Activated T-cell treated with anti-CD3 and anti-CD28 coated beads, Interleukin-2, amount 50 U/mL, for 48 hours (primary cell): ENCODE results near the gene FLYWCH1.

Experiments used
- DNase-seq, 2 experiments: peaks; one replicate each; pipeline ENCODE4 v3.0.0-alpha.2; 2020

Gene FLYWCH1

DNA sequence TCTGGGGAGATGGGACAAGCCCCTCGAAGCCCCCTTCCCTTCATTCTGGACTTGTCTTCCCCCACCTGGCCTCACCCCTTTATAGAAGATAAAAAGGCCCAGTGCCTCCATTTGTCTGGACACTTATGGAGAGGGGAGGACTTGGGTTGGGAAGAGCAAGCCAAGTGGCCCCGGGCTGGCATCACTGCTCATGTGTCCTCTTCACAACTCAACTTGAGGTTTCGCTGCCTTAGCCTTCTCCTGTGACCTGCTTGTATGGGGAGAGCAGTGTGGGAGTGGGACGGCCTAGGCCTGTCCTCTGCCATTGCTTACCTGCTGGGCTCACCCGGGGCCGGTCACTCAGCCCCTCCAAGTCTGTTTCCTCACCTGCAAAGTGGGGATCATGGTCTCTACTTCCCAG is 58.8 kb downstream of the FLYWCH1 start:
- no peak for DNase-seq

GRCh38 chr16:2971134-2971984 is 59.6 kb downstream of the FLYWCH1 start:
- peak in 1 of 2 experiments; percentile 36 for DNase-seq

- peak in 1 of 2 experiments; percentile 32 for DNase-seq
These were observed 60.5 kb downstream of the FLYWCH1 start for GRCh38 chr16:2971985-2972784.

DNA sequence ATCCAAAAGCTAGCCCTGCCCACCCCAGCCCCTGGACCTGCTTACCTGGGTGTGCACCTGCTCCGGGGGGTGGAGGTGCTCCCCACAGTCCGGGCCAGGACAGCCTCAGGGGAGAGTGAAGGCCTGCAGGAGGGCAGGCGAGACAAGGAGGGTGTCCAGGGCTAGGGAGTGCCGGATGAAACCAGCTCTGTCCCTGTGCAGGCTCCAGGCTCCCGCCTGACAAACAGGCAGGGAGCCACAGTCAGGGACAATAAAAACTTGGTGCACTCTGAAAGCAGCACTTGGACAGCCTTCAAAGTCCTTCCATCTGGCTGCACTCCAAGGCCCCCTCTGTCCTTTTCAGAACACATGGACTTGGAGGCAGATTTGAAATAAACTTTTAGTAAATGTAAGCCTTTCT is 61.4 kb downstream of the FLYWCH1 start:
- DNase-seq: no peak

DNA sequence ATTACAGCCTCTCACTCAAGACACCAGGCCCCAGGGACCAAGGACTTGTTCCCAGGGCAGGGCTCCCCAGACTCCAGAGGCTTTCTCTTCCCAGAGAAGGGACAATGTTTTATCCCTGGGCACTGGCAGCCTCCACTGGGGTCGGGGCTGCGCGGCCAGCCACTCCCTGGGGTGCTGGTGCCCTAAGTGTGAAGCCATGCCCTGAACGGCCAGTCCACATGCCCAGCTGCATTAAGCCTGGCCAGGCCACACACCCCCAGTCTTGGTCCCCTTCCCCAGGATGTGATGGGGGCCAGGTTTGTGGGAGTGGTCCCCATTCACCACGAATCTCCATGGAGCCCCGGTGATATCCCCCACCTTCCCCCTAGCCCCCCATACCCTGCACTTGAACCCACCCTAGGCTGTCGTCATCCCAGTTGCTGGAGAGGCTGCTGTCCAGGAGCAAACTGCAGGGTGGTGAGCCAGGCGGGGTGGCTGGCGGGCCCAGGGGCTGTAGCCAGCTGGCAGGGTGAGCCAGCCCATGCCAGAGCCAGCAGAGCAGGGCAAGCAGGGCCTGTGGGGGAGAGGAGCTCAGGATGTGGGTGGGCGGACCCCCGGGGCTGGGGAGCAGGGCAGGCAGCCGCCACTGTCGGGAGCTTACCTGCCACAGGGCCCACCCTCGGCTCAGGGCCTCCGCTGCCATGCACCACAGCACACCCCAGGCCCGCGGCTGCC is 62.0 kb downstream of the FLYWCH1 start:
- no peak for DNase-seq

DNA sequence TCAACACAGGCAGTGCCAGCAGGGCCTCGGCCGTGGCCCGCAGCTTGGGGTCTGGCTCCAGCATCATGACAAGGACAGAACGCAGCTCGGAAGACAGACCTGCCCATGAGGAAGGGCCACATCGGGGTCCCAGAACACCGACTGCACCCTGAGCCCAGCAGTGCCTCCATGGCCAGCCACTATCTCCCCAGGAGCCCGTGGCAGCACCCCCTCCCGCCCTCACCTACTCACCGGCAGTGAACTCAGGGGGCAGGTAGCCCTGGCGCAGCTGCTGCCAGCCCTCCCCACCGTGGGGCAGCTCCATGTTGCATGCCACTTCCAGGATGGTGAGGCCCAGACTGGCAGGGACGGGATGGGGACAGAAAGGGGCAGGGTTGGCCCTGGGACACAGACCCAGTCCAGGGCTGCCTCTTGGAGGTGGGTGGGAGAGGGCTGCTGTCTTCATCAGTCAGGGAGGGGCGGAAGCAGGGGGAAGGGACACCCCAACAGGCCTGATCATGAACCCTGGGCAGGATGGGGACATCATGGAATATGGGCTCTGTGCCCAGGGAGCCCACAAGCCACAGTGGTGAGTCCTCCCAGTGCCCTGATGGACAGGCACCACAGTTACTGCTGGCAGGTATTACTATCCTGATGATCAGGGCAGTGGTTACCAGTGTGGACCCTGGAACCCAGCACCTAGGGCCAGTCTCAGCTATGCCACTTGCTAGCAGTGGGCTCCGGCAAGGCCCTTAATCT is 62.8 kb downstream of the FLYWCH1 start:
- no peak for DNase-seq

GRCh38 chr16:2975161-2975795 is 63.5 kb downstream of the FLYWCH1 start:
- DNase-seq: no peak

DNA sequence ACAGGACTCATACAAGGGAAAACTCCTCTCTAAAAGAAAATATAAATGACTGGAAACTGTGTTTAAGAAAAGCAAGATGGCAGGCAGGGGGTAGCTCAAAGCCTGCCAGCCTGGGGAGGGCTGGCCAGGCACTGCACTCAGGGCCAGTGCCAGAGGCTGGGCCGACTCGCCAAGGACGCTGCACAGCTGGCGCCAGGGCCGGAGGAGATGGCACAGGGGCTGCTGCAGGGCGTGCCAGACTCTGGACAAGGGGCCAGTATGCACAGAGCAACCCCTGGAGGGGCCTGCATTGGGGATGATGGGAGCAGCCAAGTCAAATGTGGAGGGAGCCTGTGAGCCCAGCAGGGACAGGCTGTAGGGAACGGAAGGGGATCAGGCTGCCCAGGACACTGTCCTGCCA is 64.5 kb downstream of the FLYWCH1 start:
- no peak for DNase-seq

DNA sequence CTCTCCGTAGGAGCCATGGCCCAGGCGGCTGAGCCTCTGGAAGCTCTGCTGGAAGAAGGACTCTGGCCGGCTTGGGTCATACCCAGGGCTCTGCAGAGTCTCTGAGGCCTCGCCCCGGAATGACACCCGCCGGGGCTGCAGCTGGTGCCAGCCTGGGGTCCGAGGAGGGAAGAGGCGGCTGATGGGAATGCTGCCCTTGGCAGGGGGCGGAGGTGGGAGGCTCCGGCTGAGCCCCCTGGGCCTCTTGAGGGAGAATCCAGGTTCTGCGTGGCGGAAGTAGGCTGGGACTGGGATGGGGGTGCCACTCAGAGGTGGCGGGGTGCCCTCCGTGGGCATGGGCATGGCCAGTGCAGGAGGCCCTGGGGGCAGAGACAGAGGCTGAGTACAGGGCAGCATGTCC is 64.9 kb downstream of the FLYWCH1 start:
- DNase-seq: no peak

DNA sequence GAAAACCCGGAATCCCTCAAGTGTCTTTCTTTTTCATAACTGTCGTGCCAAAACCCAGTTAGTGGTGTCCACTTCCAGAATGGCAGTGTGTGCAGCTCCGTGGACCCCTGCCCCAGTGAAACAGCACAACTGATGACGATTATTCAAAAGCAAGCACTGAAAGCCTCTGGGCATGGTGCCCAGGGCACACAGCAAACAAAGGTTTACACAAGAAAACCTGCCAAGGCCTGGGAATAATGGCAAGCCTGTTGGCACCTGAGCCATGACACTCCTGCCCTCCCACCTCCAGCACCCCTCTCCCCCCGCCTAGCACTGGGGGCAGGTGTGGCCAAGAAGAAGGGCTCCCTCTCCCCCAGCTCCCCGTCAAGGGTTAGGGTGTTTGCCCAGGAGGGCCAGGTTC is 65.7 kb downstream of the FLYWCH1 start:
- DNase-seq: no peak

DNA sequence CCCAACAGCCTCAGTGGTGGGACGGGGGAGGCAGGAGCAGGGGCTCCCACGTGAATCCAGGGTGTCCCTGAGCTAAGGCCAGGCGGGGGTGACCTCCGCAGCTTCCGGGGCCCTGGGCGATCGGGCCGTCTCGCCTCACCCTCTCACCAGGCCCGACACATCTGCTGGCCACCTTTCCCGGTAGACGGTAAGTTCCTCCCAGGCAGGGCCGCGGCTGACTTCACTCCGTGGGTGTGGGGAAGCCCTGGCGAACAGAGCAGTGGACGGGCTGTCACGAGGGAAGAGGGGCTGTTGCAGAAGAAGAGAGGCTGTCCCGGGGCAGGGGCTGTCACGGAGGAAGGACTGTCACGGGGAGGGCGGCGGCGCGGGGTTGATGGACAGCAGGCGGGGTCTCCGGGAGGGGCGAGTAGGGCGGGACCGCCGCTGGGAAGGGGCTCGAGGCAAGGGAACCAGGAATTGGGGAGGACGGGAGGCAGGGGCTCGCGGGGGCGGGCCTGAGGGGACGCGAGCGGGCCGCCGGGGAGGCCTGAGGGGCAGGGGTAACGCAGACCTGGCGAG is 68.0 kb downstream of the FLYWCH1 start:
- peak; percentile 60 to 62 for DNase-seq

DNA sequence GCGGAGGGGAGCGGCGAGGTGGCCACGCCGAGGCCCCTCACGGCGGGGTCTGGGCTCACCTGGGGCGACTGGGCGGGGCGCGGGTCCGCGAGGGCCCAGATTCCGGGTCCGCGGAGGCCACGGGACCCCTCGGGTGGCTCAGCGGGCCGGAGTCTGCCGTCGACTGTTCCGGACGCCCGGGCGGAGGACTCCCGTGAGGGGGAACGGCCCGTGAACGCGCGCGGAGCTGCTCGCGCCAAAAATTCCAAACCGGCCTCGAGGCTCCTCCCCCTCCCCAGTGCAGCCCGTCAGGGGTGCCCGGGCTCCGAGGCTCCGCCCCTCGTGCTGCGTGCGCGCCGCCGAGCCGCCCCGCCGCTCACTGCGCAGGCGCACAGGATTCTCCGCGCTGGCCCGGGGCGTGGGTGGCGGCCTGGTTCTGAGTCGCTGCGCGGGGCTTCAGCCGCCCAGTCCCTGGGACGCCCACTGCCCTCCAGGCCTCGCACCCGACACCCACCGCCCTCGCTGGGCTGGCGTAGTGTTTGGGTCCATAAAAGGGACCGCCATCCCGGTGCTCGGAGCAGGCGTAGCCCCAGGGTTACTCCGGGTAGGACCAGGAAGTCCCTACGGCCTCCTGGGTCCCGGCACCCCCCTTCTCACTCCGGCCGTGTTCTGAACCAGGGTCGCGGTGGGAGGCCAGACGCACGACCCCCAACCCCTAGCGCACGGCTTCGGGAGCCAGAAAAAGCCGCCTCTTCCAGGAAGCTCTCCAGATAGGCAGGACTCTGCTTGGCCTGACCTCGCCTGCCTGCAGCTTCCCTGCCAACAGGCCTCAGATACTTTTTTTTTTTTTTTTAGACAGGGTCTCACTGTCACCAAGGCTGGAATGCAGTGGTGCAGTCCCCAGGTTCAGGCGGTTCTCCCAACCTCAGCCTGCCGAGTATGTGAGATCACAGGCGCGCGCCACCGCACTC is 68.8 kb downstream of the FLYWCH1 start, which contains the start of gene PKMYT1:
TSS of gene PKMYT1 (minus strand) at position 220 of the 950 bp plus-strand sequence. CDS start 789 bp downstream, outside the sequence.
- peak; percentile 96 to 99 for DNase-seq

DNA sequence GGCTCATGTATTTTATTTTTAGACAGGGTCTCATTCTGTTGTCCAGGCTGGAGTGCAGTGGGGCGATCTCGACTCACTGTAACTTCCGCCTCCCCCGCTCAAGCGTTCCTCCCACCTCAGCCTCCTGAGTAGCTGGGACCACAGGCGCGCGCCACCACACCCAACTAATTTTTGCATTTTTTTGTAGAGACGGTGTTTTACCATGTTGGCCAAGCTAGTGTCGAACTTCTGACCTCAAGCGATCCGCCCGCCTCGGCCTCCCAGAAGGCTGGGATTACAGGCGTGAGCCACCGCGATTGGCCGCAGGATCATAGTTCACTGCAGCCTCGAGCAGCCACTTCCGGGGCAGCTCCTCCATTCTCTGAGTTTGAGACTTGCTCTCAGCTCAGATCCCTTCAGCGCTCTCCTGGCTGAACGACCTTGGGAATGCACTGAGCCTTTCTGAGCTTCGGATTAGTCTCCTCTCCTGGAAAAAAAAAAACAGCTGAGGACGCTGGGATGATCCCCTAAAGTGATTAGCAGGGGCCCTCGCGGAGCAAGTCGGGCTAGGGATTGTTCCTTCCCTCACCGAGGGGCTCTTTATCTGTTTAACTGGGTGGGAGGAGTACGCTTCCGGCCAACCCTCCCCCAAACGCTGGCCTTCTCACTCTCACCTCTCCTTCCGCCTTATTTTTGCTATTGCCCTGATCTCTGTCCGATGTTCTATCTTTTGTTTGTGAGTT is 69.6 kb downstream of the FLYWCH1 start:
- DNase-seq: no peak

- DNase-seq: no peak
These were observed 70.1 kb downstream of the FLYWCH1 start for GRCh38 chr16:2981899-2982250.

DNA sequence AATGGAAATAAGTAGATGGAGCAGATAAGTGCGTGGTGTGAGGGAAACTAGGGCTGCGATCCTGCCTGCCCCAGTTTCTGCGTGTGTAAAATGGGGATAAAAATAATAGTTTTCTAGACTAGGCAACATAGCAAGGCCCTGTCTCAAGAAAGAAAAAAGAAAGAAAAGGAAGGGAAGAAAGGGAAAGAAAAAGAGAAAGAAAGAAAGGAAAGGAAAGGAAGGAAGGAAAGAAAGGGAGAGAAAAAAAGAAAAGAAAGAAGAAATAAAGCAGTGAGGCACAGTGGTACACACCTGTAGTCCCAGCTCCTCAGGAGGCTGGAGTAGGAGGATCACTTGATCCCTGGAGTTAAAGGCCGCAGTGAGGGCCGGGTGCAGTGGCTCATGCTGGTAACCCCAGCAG is 70.7 kb downstream of the FLYWCH1 start:
- DNase-seq: no peak

DNA sequence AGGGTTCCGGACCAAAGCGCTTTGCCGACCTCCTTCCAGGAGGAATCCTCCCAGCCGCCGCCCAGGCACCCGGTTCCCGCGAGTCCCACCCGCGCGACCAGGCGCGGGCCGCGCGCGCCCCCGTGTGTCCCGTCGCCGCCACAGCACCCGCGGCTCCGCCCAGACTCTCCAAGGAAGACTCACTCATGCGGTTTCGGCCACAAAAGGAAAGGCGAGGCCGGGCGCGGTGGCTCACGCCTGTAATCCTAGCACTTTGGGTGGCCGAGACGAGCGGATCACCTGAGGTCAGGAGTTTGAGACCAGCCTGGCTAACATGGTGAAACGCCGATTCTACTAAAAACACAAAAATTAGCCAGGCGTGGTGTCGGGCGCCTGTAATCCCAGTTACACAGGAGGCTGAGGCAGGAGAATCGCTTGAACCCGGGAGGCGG is 72.0 kb downstream of the FLYWCH1 start:
- peak; percentile 90 to 91 for DNase-seq

GRCh38 chr16:2985462-2985861 is 73.7 kb downstream of the FLYWCH1 start:
- DNase-seq: no peak

- no peak for DNase-seq
These were observed 74.2 kb downstream of the FLYWCH1 start for GRCh38 chr16:2985893-2986355.

DNA sequence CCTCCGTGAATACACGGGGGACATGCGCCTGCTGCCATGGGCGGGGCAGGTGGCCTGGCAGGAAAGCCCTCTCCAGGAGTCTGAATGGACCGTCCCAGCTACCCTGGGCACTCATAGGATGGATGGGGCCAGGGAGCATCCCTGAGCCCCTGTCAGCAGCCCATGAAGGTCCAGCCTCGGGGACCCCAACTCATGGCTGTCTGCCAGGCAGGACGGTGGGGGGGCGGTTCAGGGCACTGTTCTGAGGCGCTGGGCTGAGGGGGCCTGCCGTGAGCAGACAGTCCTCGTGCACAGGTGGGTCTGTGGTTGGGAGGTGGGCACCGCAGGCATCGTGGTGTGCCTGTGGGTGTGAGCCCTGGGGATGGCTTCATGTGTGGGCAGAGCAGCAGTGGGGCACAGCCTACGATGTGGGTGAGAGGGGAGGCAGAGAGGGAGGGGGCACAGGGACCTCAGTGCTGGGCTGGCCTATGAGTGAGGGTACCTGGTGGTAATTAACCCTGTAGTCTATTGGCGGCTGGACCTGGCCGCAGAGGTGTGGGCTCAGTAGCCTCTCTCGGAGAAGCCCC is 75.0 kb downstream of the FLYWCH1 start:
- DNase-seq: no peak
